GM19025 (cell line): ENCODE results near the gene CDH4.

Experiments
- ATAC-seq: cut with Tn5 transposase; IDR thresholded peaks from one replicate; pipeline ENCODE4 v1.9.1; 2021; ENCODE audit warnings: mild to moderate bottlenecking, low read depth, moderate library complexity; ENCODE audit not compliant: unreplicated experiment

CDH4 gene

GRCh38 chr20:61584851-61585250, 332.8 kb downstream of the CDH4 start:
- no peak for ATAC-seq

GRCh38 chr20:61585764-61586163, 333.7 kb downstream of the CDH4 start:
- ATAC-seq, result no peak

- no peak for ATAC-seq
Measured at GRCh38 chr20:61587036-61587435, 335.0 kb downstream of the CDH4 start.

GRCh38 chr20:61587681-61588289, 335.7 kb downstream of the CDH4 start:
- ATAC-seq, result no peak

- no peak for ATAC-seq
Measured at GRCh38 chr20:61588411-61589385, 336.6 kb downstream of the CDH4 start.

- ATAC-seq, result no peak
Measured at GRCh38 chr20:61590236-61590635, 338.2 kb downstream of the CDH4 start.

GRCh38 chr20:61593516-61593915, 341.5 kb downstream of the CDH4 start:
- no peak for ATAC-seq

GRCh38 chr20:61594198-61594597, 342.1 kb downstream of the CDH4 start:
- no peak for ATAC-seq

- no peak for ATAC-seq
Measured at GRCh38 chr20:61595216-61595615, 343.2 kb downstream of the CDH4 start.

- no peak for ATAC-seq
Measured at GRCh38 chr20:61596687-61597330, 344.7 kb downstream of the CDH4 start.

GRCh38 chr20:61597996-61598395, 345.9 kb downstream of the CDH4 start:
- ATAC-seq, result no peak

GRCh38 chr20:61598586-61598985, 346.5 kb downstream of the CDH4 start:
- no peak for ATAC-seq

GRCh38 chr20:61599061-61599531, 347.0 kb downstream of the CDH4 start:
- no peak for ATAC-seq

GRCh38 chr20:61599541-61599992, 347.5 kb downstream of the CDH4 start:
- ATAC-seq, result no peak

GRCh38 chr20:61600016-61600415, 348.0 kb downstream of the CDH4 start:
- ATAC-seq, result no peak

- no peak for ATAC-seq
Measured at GRCh38 chr20:61601361-61601760, 349.3 kb downstream of the CDH4 start.

GRCh38 chr20:61601853-61602252, 349.8 kb downstream of the CDH4 start:
- no peak for ATAC-seq

GRCh38 chr20:61603715-61604114, 351.7 kb downstream of the CDH4 start:
- no peak for ATAC-seq

GRCh38 chr20:61604549-61604948, 352.5 kb downstream of the CDH4 start:
- no peak for ATAC-seq

GRCh38 chr20:61605283-61605682, 353.2 kb downstream of the CDH4 start:
- ATAC-seq, result no peak
